IMR-90 (cell line): Measurements from ENCODE around the gene MACROD1. TPM values are rescaled to one million over a fixed set of nuclear protein-coding genes. Genes with fewer than 3 reads are reported as not detected.

ENCODE experiments used
- ATAC-seq: fragments of 200-7000 bp; cut with Tn5 transposase; 2 replicates; pipeline ENCODE4 v1.9.1; 2020; ENCODE audit warnings: low read depth, mild to moderate bottlenecking, moderate library complexity
- BruUV-seq: library from RNA; stranded (reverse); fragments of 400-500 nt; replicated peaks from 2 replicates; lab custom pipeline; 2021; lab: Mats Ljungman, UMichigan
- CTCF ChIA-PET: fragments of 300-600 bp; formaldehyde crosslinking; extraction: SDS; loops from one replicate; lab custom pipeline; 2021; ENCODE audit warnings: antibody characterized with exemption; lab: Yijun Ruan, JAX
- POLR2A ChIA-PET: fragments of 300-600 bp; sonication (Branson Sonifier 250); formaldehyde crosslinking; loops from one replicate; lab custom pipeline; 2022; ENCODE audit warnings: antibody characterized with exemption; ENCODE audit not compliant: unreplicated experiment; lab: Charles Lee
- DNase-seq: peaks from one replicate; pipeline ENCODE4 v3.0.0; 2013
- H2AFZ ChIP-seq: replicated peaks from 2 replicates; pipeline ENCODE3; 2013; ENCODE audit warnings: low read length, mild to moderate bottlenecking; ENCODE audit not compliant: poor library complexity
- H2AK5ac ChIP-seq: 2 replicates; pipeline ENCODE4 v1.6.1; 2013; ENCODE audit warnings: low read depth, low read length, inconsistent platforms
- H2AK9ac ChIP-seq: replicated peaks from 2 replicates; pipeline ENCODE3; 2013; ENCODE audit warnings: mild to moderate bottlenecking, low read depth, low read length, moderate library complexity; ENCODE audit not compliant: poor library complexity
- H2BK120ac ChIP-seq: 2 replicates; pipeline ENCODE4 v1.6.1; 2013; ENCODE audit warnings: low read depth, low read length, inconsistent platforms
- H2BK15ac ChIP-seq: 3 replicates; pipeline ENCODE4 v1.6.1; 2013; ENCODE audit warnings: low read depth, low read length, inconsistent platforms
- H2BK20ac ChIP-seq: 2 replicates; pipeline ENCODE4 v1.6.1; 2013; ENCODE audit warnings: low read depth, mild to moderate bottlenecking, inconsistent platforms, low read length, moderate library complexity
- H2BK5ac ChIP-seq: 2 replicates; pipeline ENCODE4 v1.6.1; 2013; ENCODE audit warnings: mild to moderate bottlenecking, low read depth, low read length, inconsistent platforms; ENCODE audit not compliant: poor library complexity, severe bottlenecking
- H3K14ac ChIP-seq: replicated peaks from 2 replicates; pipeline ENCODE4 v1.6.1; 2013; ENCODE audit warnings: low read depth, low read length, inconsistent platforms
- H3K18ac ChIP-seq: 2 replicates; pipeline ENCODE4 v1.6.1; 2013; ENCODE audit warnings: low read depth, low read length, control low read depth
- H3K23ac ChIP-seq: 2 replicates; pipeline ENCODE4 v1.6.1; 2013; ENCODE audit warnings: low read depth, low read length, inconsistent platforms
- H3K27ac ChIP-seq: 2 replicates; pipeline ENCODE4 v1.5.1; 2013; ENCODE audit warnings: mild to moderate bottlenecking, control low read depth, low read length; ENCODE audit not compliant: insufficient read depth
- H3K27me3 ChIP-seq: 2 replicates; pipeline ENCODE4 v1.6.1; 2013; ENCODE audit warnings: low read length; ENCODE audit not compliant: control insufficient read depth, insufficient read depth
- H3K36me3 ChIP-seq: 2 replicates; pipeline ENCODE4 v1.6.1; 2013; ENCODE audit warnings: low read length, mixed read lengths; ENCODE audit not compliant: control insufficient read depth, insufficient read depth
- H3K4ac ChIP-seq: 2 replicates; pipeline ENCODE4 v1.6.1; 2013; ENCODE audit warnings: low read depth, low read length, inconsistent platforms
- H3K4me1 ChIP-seq: 2 replicates; pipeline ENCODE4 v1.6.1; 2013; ENCODE audit warnings: low read length, mixed read lengths; ENCODE audit not compliant: control insufficient read depth, insufficient read depth
- H3K4me2 ChIP-seq: 2 replicates; pipeline ENCODE4 v1.6.1; 2013; ENCODE audit warnings: low read depth, mild to moderate bottlenecking, control low read depth, low read length, moderate library complexity
- H3K4me3 ChIP-seq: 2 replicates; pipeline ENCODE4 v1.5.1; 2013; ENCODE audit warnings: low read depth, mild to moderate bottlenecking, control low read depth, low read length, moderate library complexity; ENCODE audit not compliant: insufficient read depth
- H3K56ac ChIP-seq: 2 replicates; pipeline ENCODE4 v1.6.1; 2013; ENCODE audit warnings: low read length, inconsistent platforms; ENCODE audit not compliant: insufficient read depth; ENCODE audit errors: extremely low read depth
- H3K79me1 ChIP-seq, 2 experiments: 2 replicates each; pipeline ENCODE4 v1.6.1; 2013; ENCODE audit warnings: low read length in 2 of 2, inconsistent platforms in 1 of 2, low read depth in 1 of 2
- H3K9ac ChIP-seq: 2 replicates; pipeline ENCODE4 v1.6.1; 2013; ENCODE audit warnings: low read depth, low read length, control low read depth
- H3K9me1 ChIP-seq: 2 replicates; pipeline ENCODE4 v1.6.1; 2013; ENCODE audit warnings: low read length, inconsistent platforms; ENCODE audit not compliant: insufficient read depth
- H3K9me3 ChIP-seq: 2 replicates; pipeline ENCODE4 v1.6.1; 2013; ENCODE audit warnings: low read length; ENCODE audit not compliant: control insufficient read depth, insufficient read depth
- H4K20me1 ChIP-seq: 2 replicates; pipeline ENCODE4 v1.6.1; 2013; ENCODE audit warnings: low read length, inconsistent platforms; ENCODE audit not compliant: insufficient read depth
- H4K5ac ChIP-seq: 2 replicates; pipeline ENCODE4 v1.6.1; 2013; ENCODE audit warnings: mild to moderate bottlenecking, low read depth, low read length, control low read depth
- H4K8ac ChIP-seq, 2 experiments: 2 replicates each; pipeline ENCODE4 v1.6.1; 2013; ENCODE audit warnings: low read depth in 2 of 2, low read length in 2 of 2, control low read depth in 1 of 2, inconsistent platforms in 1 of 2
- H4K91ac ChIP-seq: 2 replicates; pipeline ENCODE4 v1.6.1; 2013; ENCODE audit warnings: low read depth, low read length, inconsistent platforms; ENCODE audit not compliant: insufficient read depth
- BHLHE40 ChIP-seq: fragments of 150-350 bp; IDR thresholded peaks from 2 replicates; pipeline ENCODE4 v1.6.1; 2016; ENCODE audit warnings: mild to moderate bottlenecking, low read depth, low read length
- CEBPB ChIP-seq: IDR thresholded peaks from 2 replicates; pipeline ENCODE4 v1.6.1; 2012; ENCODE audit warnings: low read depth, low read length, improper control_type of control experiment
- CHD1 ChIP-seq: IDR thresholded peaks from 2 replicates; pipeline ENCODE4 v1.6.1; 2012; ENCODE audit warnings: low read depth, low read length, improper control_type of control experiment
- FOS ChIP-seq: fragments of 150-350 bp; IDR thresholded peaks from 2 replicates; pipeline ENCODE4 v1.6.1; 2016; ENCODE audit warnings: low read depth, low read length
- MAFK ChIP-seq: IDR thresholded peaks from 2 replicates; pipeline ENCODE4 v1.6.1; 2012; ENCODE audit warnings: low read depth, low read length, improper control_type of control experiment
- MAZ ChIP-seq: IDR thresholded peaks from 2 replicates; pipeline ENCODE4 v1.6.1; 2012; ENCODE audit warnings: low read depth, mild to moderate bottlenecking, low read length, improper control_type of control experiment, moderate library complexity, borderline replicate concordance
- MXI1 ChIP-seq: IDR thresholded peaks from 2 replicates; pipeline ENCODE4 v1.6.1; 2012; ENCODE audit warnings: low read depth, mild to moderate bottlenecking, low read length, moderate library complexity, borderline replicate concordance
- NFE2L2 ChIP-seq: fragments of 150-350 bp; IDR thresholded peaks from 2 replicates; pipeline ENCODE4 v1.6.1; 2016; ENCODE audit warnings: low read depth, mild to moderate bottlenecking, low read length
- POLR2A ChIP-seq: IDR thresholded peaks from 2 replicates; pipeline ENCODE4 v1.6.1; 2012; ENCODE audit warnings: mild to moderate bottlenecking, low read depth, low read length
- RAD21 ChIP-seq: IDR thresholded peaks from 2 replicates; pipeline ENCODE4 v1.6.1; 2012; ENCODE audit warnings: low read length, improper control_type of control experiment
- RCOR1 ChIP-seq: IDR thresholded peaks from 2 replicates; pipeline ENCODE4 v1.6.1; 2012; ENCODE audit warnings: mild to moderate bottlenecking, low read length, improper control_type of control experiment; ENCODE audit not compliant: insufficient replicate concordance
- RFX5 ChIP-seq: IDR thresholded peaks from 2 replicates; pipeline ENCODE4 v1.8.0; 2012; ENCODE audit warnings: low read depth, mild to moderate bottlenecking, low read length, moderate library complexity
- SMC3 ChIP-seq: fragments of 150-350 bp; IDR thresholded peaks from 2 replicates; pipeline ENCODE4 v1.6.1; 2016; ENCODE audit warnings: low read depth, mild to moderate bottlenecking, antibody characterized with exemption, low read length, moderate library complexity
- USF2 ChIP-seq: fragments of 150-350 bp; IDR thresholded peaks from 2 replicates; pipeline ENCODE4 v1.6.1; 2017; ENCODE audit warnings: mild to moderate bottlenecking, antibody characterized with exemption, low read length, low read depth
- WGBS, 2 experiments: methylation state at CpG; one replicate each; pipeline versions ENCODE4 v1.1.5 to v1.1.7; 2013; ENCODE audit warnings: missing lambda C conversion rate in 2 of 2; ENCODE audit not compliant: insufficient read length in 1 of 2; ENCODE audit errors: extremely low coverage in 2 of 2; 5-methylcytosine and 5-hydroxymethylcytosine counted together
- dilution Hi-C: fragments of 300-500 bp; cut with HindIII; formaldehyde crosslinking; loops from one replicate; pipeline ENCODE4 v1.14.3; 2018; ENCODE audit warnings: low sequenced_read_pairs; ENCODE audit not compliant: unreplicated experiment
- in situ Hi-C: fragments of 300-500 bp; cut with MboI; formaldehyde crosslinking; loops from 3 replicates; pipeline ENCODE4 v1.14.3; 2019; ENCODE audit warnings: low sequenced_read_pairs, inconsistent platforms, mixed read lengths
- intact Hi-C: fragments of 100-400 bp; cut with micrococcal nuclease; formaldehyde crosslinking; loops from 2 replicates; pipeline ENCODE4 v1.10.0; 2022
- polyA plus RNA-seq, 3 experiments: library from polyadenylated mRNA; depleted of rRNA; stranded (reverse); fragments of >200 nt; gene quantifications; 2 replicates each; pipeline ENCODE4 v1.2.3, GENCODE V29; 2012; ENCODE audit warnings: low replicate concordance in 1 of 3
- total RNA-seq: library from RNA; depleted of rRNA; stranded (reverse); fragments of >200 nt; gene quantifications from 2 replicates; pipeline ENCODE4 v1.2.3, GENCODE V29; 2012
- TF ChIP-seq, protein P1 (sequence below): fragments of 150-350 bp; IDR thresholded peaks from 2 replicates; pipeline ENCODE4 v1.6.1; 2016; ENCODE audit warnings: low read depth, mild to moderate bottlenecking, low read length, moderate library complexity, borderline replicate concordance
- TF ChIP-seq, protein P2 (sequence below): conservative IDR thresholded peaks from 2 replicates; pipeline ENCODE4 v1.5.1; 2012; ENCODE audit warnings: mild to moderate bottlenecking, low read depth, low read length, improper control_type of control experiment

The MACROD1 gene
- total and polyA plus RNA-seq, 2 of the 4 experiments (the other 2 are of a cell fraction), result 2.5 to 9.3 TPM

GRCh38 chr11:64028398-64029115, 137.4 kb downstream of the MACROD1 start:
- Histone ChIP-seq H3K27ac (no peak overlapping the region), H3K79me1 (no peaks in the 10 kb centered on the region), H4K91ac (no peak overlapping the region), H2BK5ac (no peak overlapping the region), H3K56ac (no peak overlapping the region), H4K20me1 (peaks cover 10% of the 10 kb centered on the region), H3K4me1 (peaks cover 10% of the 10 kb centered on the region; the same call in 1 of the 2 replicates), H3K18ac (no peak overlapping the region), H3K36me3 (no peaks in the 10 kb centered on the region), H3K23ac (no peak overlapping the region), H3K4ac (no peak overlapping the region), H2AK5ac (no peak overlapping the region), H2AK9ac (no peak overlapping the region), H3K9ac (no peak overlapping the region), H3K14ac (no peak overlapping the region), H3K4me3 (no peak overlapping the region), H4K5ac (no peak overlapping the region), H3K9me3 (no peaks in the 10 kb centered on the region), H4K8ac (no peak overlapping the region), H2AFZ (no peak overlapping the region), H2BK120ac (no peak overlapping the region), H2BK15ac (no peak overlapping the region), H2BK20ac (no peak overlapping the region), H3K4me2 (peak overlapping the region; percentile 44; the same call in 1 of the 2 replicates), H3K27me3 (peaks cover 2% of the 10 kb centered on the region; the same call in 1 of the 2 replicates), H3K9me1 (peaks cover 3% of the 10 kb centered on the region; the same call in 1 of the 2 replicates)
- peak; percentile 51 for ATAC-seq
- ChIA-PET POLR2A (no interaction called here), CTCF (no interaction called here)
- DNase-seq, result no peak
- dilution Hi-C loops, result no loop called here
- BruUV-seq, result no TSS peak
- WGBS, 2 experiments, result 0% methylated on average over 4 of the region's 22 CpGs; no CpG with 5 or more reads in 1 of the 2 experiments
- in situ Hi-C loops, result no loop called here
- intact Hi-C loops, result no loop called here
- TF ChIP-seq POLR2A (no peak), RFX5 (no peak), FOS (no peak), SMC3 (no peak), RCOR1 (no peak), RAD21 (no peak), BHLHE40 (no peak), NFE2L2 (no peak), CEBPB (no peak), USF2 (no peak), CHD1 (no peak), MAZ (no peak), MXI1 (no peak), MAFK (no peak)
- TF ChIP-seq, protein P1, sequence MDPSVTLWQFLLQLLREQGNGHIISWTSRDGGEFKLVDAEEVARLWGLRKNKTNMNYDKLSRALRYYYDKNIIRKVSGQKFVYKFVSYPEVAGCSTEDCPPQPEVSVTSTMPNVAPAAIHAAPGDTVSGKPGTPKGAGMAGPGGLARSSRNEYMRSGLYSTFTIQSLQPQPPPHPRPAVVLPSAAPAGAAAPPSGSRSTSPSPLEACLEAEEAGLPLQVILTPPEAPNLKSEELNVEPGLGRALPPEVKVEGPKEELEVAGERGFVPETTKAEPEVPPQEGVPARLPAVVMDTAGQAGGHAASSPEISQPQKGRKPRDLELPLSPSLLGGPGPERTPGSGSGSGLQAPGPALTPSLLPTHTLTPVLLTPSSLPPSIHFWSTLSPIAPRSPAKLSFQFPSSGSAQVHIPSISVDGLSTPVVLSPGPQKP, result no peak
- TF ChIP-seq, protein P2, sequence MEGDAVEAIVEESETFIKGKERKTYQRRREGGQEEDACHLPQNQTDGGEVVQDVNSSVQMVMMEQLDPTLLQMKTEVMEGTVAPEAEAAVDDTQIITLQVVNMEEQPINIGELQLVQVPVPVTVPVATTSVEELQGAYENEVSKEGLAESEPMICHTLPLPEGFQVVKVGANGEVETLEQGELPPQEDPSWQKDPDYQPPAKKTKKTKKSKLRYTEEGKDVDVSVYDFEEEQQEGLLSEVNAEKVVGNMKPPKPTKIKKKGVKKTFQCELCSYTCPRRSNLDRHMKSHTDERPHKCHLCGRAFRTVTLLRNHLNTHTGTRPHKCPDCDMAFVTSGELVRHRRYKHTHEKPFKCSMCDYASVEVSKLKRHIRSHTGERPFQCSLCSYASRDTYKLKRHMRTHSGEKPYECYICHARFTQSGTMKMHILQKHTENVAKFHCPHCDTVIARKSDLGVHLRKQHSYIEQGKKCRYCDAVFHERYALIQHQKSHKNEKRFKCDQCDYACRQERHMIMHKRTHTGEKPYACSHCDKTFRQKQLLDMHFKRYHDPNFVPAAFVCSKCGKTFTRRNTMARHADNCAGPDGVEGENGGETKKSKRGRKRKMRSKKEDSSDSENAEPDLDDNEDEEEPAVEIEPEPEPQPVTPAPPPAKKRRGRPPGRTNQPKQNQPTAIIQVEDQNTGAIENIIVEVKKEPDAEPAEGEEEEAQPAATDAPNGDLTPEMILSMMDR, result no peak
